Nephron progenitor cell (in vitro differentiated cells): ENCODE results near the gene KLF13.

ENCODE experiments used
- DNase-seq: peaks from one replicate; pipeline ENCODE4 v3.0.0; 2021
- H3K27ac Mint-ChIP-seq: 2 replicates; pipeline ENCODE4 v1.8.0; 2021; ENCODE audit warnings: mild to moderate bottlenecking, moderate library complexity, mixed read lengths
- H3K27me3 Mint-ChIP-seq: 2 replicates; pipeline ENCODE4 v1.8.0; 2021; ENCODE audit warnings: mild to moderate bottlenecking, low read depth, mixed read lengths; ENCODE audit not compliant: poor library complexity
- H3K36me3 Mint-ChIP-seq: 2 replicates; pipeline ENCODE4 v1.8.0; 2021; ENCODE audit warnings: low read depth, mixed read lengths
- H3K4me1 Mint-ChIP-seq: 2 replicates; pipeline ENCODE4 v1.8.0; 2021; ENCODE audit warnings: mixed read lengths
- H3K4me3 Mint-ChIP-seq: 2 replicates; pipeline ENCODE4 v1.8.0; 2021; ENCODE audit warnings: mild to moderate bottlenecking, moderate library complexity, mixed read lengths
- H3K9me3 Mint-ChIP-seq: 2 replicates; pipeline ENCODE4 v1.8.0; 2021; ENCODE audit warnings: mild to moderate bottlenecking, moderate library complexity, mixed read lengths
- CTCF ChIP-seq: fragments of 200-600 bp; sonication (generic); IDR thresholded peaks from 2 replicates; pipeline ENCODE4 v1.5.0; 2021; ENCODE audit warnings: antibody characterized with exemption

KLF13 gene

GRCh38 chr15:31323627-31324026 is 3.0 kb upstream of the KLF13 start:
- Mint-ChIP-seq H3K4me3 (no peak overlapping the region), H3K4me1 (peaks cover 23% of the 10 kb centered on the region), H3K27me3 (peaks cover 37% of the 10 kb centered on the region), H3K27ac (no peak overlapping the region), H3K9me3 (peaks cover 9% of the 10 kb centered on the region), H3K36me3 (no peaks in the 10 kb centered on the region)
- DNase-seq, result no peak
- TF ChIP-seq CTCF, result no peak

GRCh38 chr15:31324186-31324585 is 2.4 kb upstream of the KLF13 start:
- Mint-ChIP-seq H3K4me1 (peaks cover 26% of the 10 kb centered on the region), H3K9me3 (peaks cover 9% of the 10 kb centered on the region), H3K36me3 (no peaks in the 10 kb centered on the region), H3K4me3 (no peak overlapping the region), H3K27me3 (peaks cover 42% of the 10 kb centered on the region), H3K27ac (no peak overlapping the region)
- TF ChIP-seq CTCF, result no peak
- no peak for DNase-seq

- no peak for TF ChIP-seq CTCF
- peaks cover 40% of the 10 kb centered on the region for H3K27me3 Mint-ChIP-seq
- H3K4me3 Mint-ChIP-seq, result peak overlapping the region; percentile 85
- DNase-seq, result no peak
- peaks cover 27% of the 10 kb centered on the region for H3K4me1 Mint-ChIP-seq
- H3K27ac Mint-ChIP-seq, result no peak overlapping the region
- H3K36me3 Mint-ChIP-seq, result no peaks in the 10 kb centered on the region
- peaks cover 9% of the 10 kb centered on the region for H3K9me3 Mint-ChIP-seq
These were observed 1.6 kb upstream of the KLF13 start for GRCh38 chr15:31324806-31325594.

- peak; percentile 70 for DNase-seq
- TF ChIP-seq CTCF, result no peak
- peaks cover 31% of the 10 kb centered on the region for H3K4me1 Mint-ChIP-seq
- H3K27me3 Mint-ChIP-seq, result peaks cover 39% of the 10 kb centered on the region
- H3K36me3 Mint-ChIP-seq, result no peaks in the 10 kb centered on the region
- peaks cover 9% of the 10 kb centered on the region for H3K9me3 Mint-ChIP-seq
- H3K4me3 Mint-ChIP-seq, result peak overlapping the region; percentile 85
- no peak overlapping the region for H3K27ac Mint-ChIP-seq
These were observed 960 bp upstream of the KLF13 start for GRCh38 chr15:31325595-31326155.

GRCh38 chr15:31326875-31327668 is 437 bp downstream of the KLF13 start:
- Mint-ChIP-seq H3K27me3 (peaks cover 39% of the 10 kb centered on the region), H3K27ac (no peak overlapping the region), H3K4me3 (peak overlapping the region; percentile 79), H3K9me3 (no peaks in the 10 kb centered on the region), H3K4me1 (peaks cover 42% of the 10 kb centered on the region), H3K36me3 (no peaks in the 10 kb centered on the region)
- no peak for TF ChIP-seq CTCF
- peak; percentile 30 for DNase-seq
